Cardiac fibroblast (primary cell): ENCODE data around the gene ZNF423.

Source experiments
- DNase-seq, 2 donors: peaks; one replicate each; pipeline versions ENCODE4 v3.0.0 to v3.0.0-alpha.2; 2010; ENCODE audit warnings: low read depth in 2 of 2
- H3K4me3 ChIP-seq, 2 donors: replicated peaks in 1 of 2; 1 replicate in 1 of 2; 2 replicates in 1 of 2; pipeline ENCODE4 v1.5.1; 2011; ENCODE audit warnings: low read depth in 2 of 2, low read length in 2 of 2, mild to moderate bottlenecking in 2 of 2, moderate library complexity in 1 of 2
- TF ChIP-seq, protein P1 (sequence below): IDR thresholded peaks from one replicate; pipeline ENCODE4 v1.5.1; 2011; ENCODE audit warnings: low read depth, mild to moderate bottlenecking, low read length, inconsistent platforms

The ZNF423 gene

DNA sequence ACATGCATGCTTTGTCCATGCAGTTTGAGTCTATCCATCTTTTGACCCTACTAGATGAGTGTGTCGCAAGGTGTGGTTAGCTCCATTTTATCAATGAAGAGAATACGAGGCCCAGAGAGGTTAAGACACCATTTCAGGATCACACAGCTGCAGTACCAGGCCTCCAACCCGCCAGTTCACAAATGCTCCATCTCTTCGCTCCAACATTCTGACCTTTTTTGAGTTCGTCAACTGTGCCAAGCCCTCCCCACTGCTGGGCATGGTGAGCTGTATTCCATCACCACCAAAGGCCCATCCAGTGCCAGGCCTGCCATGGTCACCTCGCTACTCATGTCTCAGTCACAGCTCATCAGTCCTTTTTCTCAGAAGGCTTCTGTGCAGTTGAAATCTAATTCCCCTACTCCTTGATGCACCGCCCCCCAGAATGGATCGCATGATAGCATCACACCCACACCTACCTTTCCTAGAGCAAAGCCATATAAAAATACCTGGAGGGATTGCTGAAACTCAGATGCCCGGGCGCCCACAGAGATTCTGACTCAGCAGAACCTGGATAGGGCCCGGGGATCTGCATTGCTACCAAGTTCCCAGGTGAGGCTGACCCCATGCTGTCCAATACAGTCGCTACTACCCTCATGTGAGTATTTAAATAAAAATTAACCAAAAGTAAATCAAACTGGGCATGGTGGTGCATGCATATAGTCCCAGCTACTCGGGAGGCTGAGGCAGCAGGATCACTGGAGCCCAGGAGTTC lies 38.0 kb downstream of the ZNF423 start:
- DNase-seq: no peak
- H3K4me3 ChIP-seq: no peak overlapping the region
- TF ChIP-seq, protein P1, sequence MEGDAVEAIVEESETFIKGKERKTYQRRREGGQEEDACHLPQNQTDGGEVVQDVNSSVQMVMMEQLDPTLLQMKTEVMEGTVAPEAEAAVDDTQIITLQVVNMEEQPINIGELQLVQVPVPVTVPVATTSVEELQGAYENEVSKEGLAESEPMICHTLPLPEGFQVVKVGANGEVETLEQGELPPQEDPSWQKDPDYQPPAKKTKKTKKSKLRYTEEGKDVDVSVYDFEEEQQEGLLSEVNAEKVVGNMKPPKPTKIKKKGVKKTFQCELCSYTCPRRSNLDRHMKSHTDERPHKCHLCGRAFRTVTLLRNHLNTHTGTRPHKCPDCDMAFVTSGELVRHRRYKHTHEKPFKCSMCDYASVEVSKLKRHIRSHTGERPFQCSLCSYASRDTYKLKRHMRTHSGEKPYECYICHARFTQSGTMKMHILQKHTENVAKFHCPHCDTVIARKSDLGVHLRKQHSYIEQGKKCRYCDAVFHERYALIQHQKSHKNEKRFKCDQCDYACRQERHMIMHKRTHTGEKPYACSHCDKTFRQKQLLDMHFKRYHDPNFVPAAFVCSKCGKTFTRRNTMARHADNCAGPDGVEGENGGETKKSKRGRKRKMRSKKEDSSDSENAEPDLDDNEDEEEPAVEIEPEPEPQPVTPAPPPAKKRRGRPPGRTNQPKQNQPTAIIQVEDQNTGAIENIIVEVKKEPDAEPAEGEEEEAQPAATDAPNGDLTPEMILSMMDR: no peak

DNA sequence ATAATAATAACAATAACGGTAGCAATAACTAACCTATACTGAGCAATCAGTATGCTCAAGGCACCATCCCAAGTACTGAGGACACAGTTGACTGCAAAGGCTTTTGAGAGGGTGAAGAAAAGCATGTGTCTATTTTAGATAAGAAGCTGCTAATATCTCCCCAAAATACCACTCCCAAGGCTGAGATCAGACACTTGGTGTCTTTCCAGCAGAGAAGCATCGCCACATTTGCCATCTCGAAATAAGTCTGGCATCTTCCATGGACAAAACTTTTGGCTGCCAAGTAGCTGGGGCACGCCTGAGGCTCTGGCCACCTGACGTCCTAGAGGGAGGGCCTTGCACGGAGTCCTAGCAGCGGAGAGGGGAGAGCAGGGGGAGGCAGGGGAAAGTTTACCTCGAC lies 39.0 kb downstream of the ZNF423 start:
- H3K4me3 ChIP-seq: no peak overlapping the region

GRCh38 chr16:49811644-49812334 lies 44.1 kb downstream of the ZNF423 start:
- peak; percentile 5 to 45 for DNase-seq
- TF ChIP-seq, protein P1: no peak

More for the DNA sequence above, 39.0 kb downstream of the ZNF423 start:
- TF ChIP-seq, protein P1: no peak
- DNase-seq: no peak

GRCh38 chr16:49810831-49811230 lies 45.1 kb downstream of the ZNF423 start:
- DNase-seq: no peak
- no peak overlapping the region for H3K4me3 ChIP-seq
- TF ChIP-seq, protein P1: no peak

More at GRCh38 chr16:49811644-49812334, 44.1 kb downstream of the ZNF423 start:
- no peak overlapping the region for H3K4me3 ChIP-seq

DNA sequence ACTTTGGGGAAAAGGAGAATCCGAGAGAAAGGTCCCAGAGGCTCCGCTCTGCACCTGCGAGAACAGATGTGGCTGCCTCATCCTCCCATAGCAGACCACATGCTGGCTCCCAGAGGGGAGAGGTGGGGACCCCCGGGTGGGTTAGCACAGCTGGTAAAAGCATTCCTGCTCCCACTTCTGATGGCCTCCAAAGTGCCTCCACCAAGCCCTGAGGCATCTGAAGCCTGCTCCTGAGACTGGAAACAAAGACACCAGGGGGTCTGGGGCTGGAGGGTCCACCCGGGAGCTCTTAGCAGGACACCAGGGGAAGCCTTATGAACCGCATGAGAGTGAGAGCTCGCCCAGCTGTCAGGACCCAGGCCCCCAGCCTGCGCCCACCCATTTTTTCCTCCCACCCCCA lies 46.4 kb downstream of the ZNF423 start:
- DNase-seq: no peak
- TF ChIP-seq, protein P1: no peak
- no peak overlapping the region for H3K4me3 ChIP-seq

- H3K4me3 ChIP-seq: no peak overlapping the region
- TF ChIP-seq, protein P1: no peak
- DNase-seq: no peak
Measured at GRCh38 chr16:49809062-49809461, 46.9 kb downstream of the ZNF423 start.
